Body of pancreas (tissue), 4 donors: Measurements from ENCODE around the gene PSMB7. TPM values are rescaled to one million over a fixed set of nuclear protein-coding genes. Genes with fewer than 3 reads are reported as not detected.

Source experiments
- ATAC-seq: fragments of 150-250 bp; one replicate; pipeline ENCODE4 v1.9.1; 2016
- DNase-seq, 4 donors: peaks; one replicate each; pipeline ENCODE4 v3.0.0-alpha.2; 2019
- H3K27ac ChIP-seq, 4 donors: fragments of 200-600 bp; sonication (generic); 1 replicate in 3 of 4; 2 replicates in 1 of 4; pipeline versions ENCODE4 v1.5.1 to v1.6.1; 2016 to 2019; ENCODE audit warnings: mild to moderate bottlenecking in 1 of 4, mixed read lengths in 1 of 4, moderate library complexity in 1 of 4
- H3K27me3 ChIP-seq, 2 donors: fragments of 200-600 bp; sonication (generic); one replicate each; pipeline ENCODE4 v1.6.0; 2016; ENCODE audit warnings: mild to moderate bottlenecking in 1 of 2
- H3K36me3 ChIP-seq, 2 donors: fragments of 200-600 bp; sonication (generic); replicated peaks in 1 of 2; 2 replicates each; pipeline ENCODE4 v1.5.1; 2016; ENCODE audit warnings: low read depth in 2 of 2; ENCODE audit not compliant: insufficient read depth in 1 of 2
- H3K4me1 ChIP-seq: fragments of 200-600 bp; sonication (generic); one replicate; pipeline ENCODE4 v1.6.0; 2016
- H3K4me3 ChIP-seq, 2 donors: fragments of 200-600 bp; sonication (generic); 1 replicate in 1 of 2; 2 replicates in 1 of 2; pipeline ENCODE4 v1.5.1; 2016 to 2019
- H3K9me3 ChIP-seq, 3 donors: fragments of 200-600 bp; sonication (generic); 1 replicate in 2 of 3; 2 replicates in 1 of 3; pipeline ENCODE4 v1.5.1; 2016
- POLR2A ChIP-seq, 3 donors: fragments of 450-650 bp; IDR thresholded peaks; one replicate each; pipeline ENCODE4 v1.6.1; 2016; ENCODE audit warnings: antibody characterized with exemption in 3 of 3, mild to moderate bottlenecking in 2 of 3
- WGBS, 2 donors: methylation state at CpG; one replicate each; pipeline ENCODE4 v1.1.5; 2017; 5-methylcytosine and 5-hydroxymethylcytosine counted together
- intact Hi-C: fragments of 100-400 bp; cut with DNase I; formaldehyde crosslinking; loops from one replicate; pipeline ENCODE4 v1.15.1; 2023
- total RNA-seq, 2 donors: library from RNA; depleted of rRNA; stranded (reverse); fragments of >200 nt; gene quantifications; one replicate each; pipeline ENCODE4 v1.1.0, GENCODE V29; 2016
- TF ChIP-seq, protein P1 (sequence below), 7 experiments: fragments of 450-650 bp in 4 of 7; fragments of 200-600 bp in 3 of 7; sonication (generic) in 3 of 7; IDR thresholded peaks; one replicate each; pipeline ENCODE4 v1.5.1; 2016 to 2019; ENCODE audit warnings: antibody characterized with exemption in 7 of 7

The PSMB7 gene
- total RNA-seq, 2 donors from 2014 or later: 31.6 to 93.9 TPM

DNA sequence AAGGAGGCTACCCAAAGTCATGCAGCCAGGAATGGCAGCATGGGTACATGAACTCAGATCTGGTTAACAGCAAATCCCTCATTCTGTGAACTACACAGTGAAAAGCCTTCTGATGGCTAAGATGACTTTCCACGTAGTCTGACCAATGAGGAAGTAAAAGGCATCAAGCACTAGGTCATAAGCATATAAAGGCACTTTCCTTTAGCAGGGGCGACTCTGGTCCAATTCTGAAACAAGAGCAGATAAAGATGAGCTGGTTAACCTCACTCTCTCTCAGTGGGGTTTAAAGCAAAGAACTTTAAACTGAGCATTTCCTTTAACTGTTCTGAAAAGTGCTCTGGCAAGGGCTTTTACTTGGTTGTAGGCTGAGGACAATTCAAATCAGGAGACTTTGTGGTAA is 21.1 kb downstream of the PSMB7 start:
- no peak overlapping the region for H3K27ac ChIP-seq
- ATAC-seq (no peak), DNase-seq (no peak)
- H3K27me3 ChIP-seq: no peaks in the 10 kb centered on the region
- TF ChIP-seq, protein P1, sequence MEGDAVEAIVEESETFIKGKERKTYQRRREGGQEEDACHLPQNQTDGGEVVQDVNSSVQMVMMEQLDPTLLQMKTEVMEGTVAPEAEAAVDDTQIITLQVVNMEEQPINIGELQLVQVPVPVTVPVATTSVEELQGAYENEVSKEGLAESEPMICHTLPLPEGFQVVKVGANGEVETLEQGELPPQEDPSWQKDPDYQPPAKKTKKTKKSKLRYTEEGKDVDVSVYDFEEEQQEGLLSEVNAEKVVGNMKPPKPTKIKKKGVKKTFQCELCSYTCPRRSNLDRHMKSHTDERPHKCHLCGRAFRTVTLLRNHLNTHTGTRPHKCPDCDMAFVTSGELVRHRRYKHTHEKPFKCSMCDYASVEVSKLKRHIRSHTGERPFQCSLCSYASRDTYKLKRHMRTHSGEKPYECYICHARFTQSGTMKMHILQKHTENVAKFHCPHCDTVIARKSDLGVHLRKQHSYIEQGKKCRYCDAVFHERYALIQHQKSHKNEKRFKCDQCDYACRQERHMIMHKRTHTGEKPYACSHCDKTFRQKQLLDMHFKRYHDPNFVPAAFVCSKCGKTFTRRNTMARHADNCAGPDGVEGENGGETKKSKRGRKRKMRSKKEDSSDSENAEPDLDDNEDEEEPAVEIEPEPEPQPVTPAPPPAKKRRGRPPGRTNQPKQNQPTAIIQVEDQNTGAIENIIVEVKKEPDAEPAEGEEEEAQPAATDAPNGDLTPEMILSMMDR (IDR thresholded peaks at IDR 0.05): no peak
- TF ChIP-seq POLR2A (IDR thresholded peaks at IDR 0.05): no peak
- H3K4me1 ChIP-seq: peaks cover 39% of the 10 kb centered on the region
- intact Hi-C loops: no loop called here
- 76 to 77% methylated on average over 2 of the region's 2 CpGs for WGBS, 2 donors
- H3K36me3 ChIP-seq: no peaks in the 10 kb centered on the region
- H3K4me3 ChIP-seq: no peak overlapping the region
- no peaks in the 10 kb centered on the region for H3K9me3 ChIP-seq

DNA sequence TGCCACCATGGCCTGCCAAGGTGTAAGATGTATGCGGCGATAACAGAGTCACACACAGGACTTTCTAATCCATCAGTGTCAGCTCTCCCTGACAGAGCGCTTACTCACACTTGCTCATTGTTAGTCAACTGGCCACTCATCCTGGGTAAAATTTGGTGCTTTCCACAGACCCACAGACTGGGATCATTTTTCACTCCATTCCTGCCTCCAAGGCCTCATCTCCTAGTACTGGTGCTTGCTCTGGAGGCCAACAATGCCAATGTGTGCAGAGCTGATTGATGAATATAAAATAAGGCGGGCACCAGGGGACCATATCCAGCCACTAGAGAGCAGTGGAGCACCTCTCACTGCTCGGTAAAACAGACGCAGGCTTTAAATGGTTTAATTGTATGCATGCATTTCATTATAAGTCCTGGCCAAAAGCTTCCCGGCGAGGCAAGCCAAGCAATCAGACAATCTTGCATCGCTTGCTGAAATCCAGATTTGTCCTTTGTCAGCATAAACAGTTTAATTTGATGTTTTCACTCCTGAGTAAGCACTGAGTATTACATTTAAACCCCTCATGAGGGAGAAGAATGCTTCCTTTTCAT is 22.3 kb downstream of the PSMB7 start:
- TF ChIP-seq, protein P1 (IDR thresholded peaks at IDR 0.05): peak in 4 of 7 experiments; percentile 25 to 47 (median 41)
- TF ChIP-seq POLR2A (IDR thresholded peaks at IDR 0.05): no peak
- no peaks in the 10 kb centered on the region for H3K27me3 ChIP-seq
- H3K27ac ChIP-seq: peak overlapping the region in 2 of 4 donors; percentile 11 to 42
- intact Hi-C loops: no loop called here
- H3K9me3 ChIP-seq: no peaks in the 10 kb centered on the region
- H3K4me1 ChIP-seq: peaks cover 46% of the 10 kb centered on the region
- H3K36me3 ChIP-seq: no peaks in the 10 kb centered on the region
- WGBS, 2 donors: 51 to 59% methylated on average over 9 of the region's 9 CpGs
- ATAC-seq (peak; percentile 73), DNase-seq (peak in 2 of 4 donors; percentile 27 to 33)
- no peak overlapping the region for H3K4me3 ChIP-seq

DNA sequence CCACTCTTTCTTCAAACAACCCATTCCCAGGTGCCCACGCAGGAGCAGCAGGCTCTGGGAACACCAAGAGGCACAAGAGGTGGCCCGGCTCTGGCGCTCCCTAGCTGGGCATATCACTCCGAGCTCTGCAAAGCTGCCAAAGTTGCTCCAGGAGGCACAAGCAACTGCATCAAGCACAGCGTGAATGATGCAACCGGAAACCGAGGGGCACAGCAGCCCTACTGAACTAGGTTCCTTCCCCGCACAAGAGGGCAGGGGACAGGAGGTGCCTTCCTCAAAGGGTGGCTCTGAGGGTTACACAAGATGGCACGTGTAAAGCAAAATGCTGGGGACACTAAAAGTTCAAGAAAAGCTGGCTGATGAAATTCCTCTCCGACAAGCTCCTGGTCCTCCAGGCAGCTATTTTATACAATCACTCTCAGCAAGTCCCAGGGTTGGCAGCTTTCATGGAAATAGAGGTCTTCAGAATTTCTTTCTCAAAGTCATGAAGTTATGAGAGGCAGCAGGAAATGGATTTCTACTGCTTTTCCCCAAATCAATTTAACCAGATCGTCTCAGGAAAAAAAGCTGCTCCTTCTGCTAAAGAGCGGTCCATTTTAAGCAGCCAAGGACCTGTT is 22.9 kb downstream of the PSMB7 start:
- no peaks in the 10 kb centered on the region for H3K9me3 ChIP-seq
- no peaks in the 10 kb centered on the region for H3K27me3 ChIP-seq
- peaks cover 50% of the 10 kb centered on the region for H3K4me1 ChIP-seq
- H3K27ac ChIP-seq: peak overlapping the region in 2 of 4 donors; percentile 11 to 42
- no peak overlapping the region for H3K4me3 ChIP-seq
- ATAC-seq: no peak
- no peaks in the 10 kb centered on the region for H3K36me3 ChIP-seq
- TF ChIP-seq, protein P1 (IDR thresholded peaks at IDR 0.05): no peak
- intact Hi-C loops: no loop called here
- WGBS, 2 donors: 67 to 87% methylated on average over 9 to 12 of the region's 12 CpGs
- peak in 1 of 4 donors; percentile 46 for DNase-seq

DNA sequence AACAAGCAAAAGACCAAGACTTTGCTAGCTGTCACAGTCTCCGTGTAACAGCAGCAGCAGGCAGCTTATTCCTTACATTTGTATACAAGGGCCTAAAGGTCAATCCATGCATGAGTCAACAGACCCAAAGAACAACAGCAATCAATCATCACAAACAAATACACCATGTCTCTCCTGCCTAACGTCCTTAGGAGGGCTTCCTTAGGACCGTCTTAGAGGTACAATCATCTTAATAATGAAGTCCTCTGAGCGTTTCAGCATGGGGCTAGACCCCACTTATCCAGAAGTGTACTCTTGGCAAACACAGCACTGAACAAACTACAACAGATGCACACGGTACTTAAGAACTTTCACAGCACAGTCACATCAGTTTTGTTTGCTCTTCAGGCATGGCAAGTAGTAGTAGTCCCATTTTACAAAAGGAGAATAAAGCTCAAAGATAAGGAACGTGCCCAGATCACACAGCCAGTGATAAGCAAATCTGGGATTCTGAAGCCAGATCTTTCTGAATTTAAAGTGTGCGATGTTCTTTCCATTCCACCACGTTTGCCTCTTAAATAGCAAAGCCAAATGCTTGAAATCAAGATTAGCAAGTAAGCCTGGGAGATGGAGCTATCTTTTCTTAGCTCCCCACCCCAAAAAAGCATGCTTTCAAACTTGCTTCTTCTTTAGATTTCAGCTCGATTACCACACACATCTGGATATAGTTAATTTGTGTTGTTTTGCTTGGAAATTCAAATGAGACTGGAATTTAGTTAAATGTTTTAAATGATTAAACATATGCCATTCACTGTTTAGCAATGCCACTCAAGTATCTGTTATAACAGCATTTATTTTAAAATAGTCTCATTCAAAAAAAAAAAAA is 24.2 kb downstream of the PSMB7 start:
- Histone ChIP-seq H3K36me3 (no peaks in the 10 kb centered on the region), H3K9me3 (no peaks in the 10 kb centered on the region), H3K27me3 (no peaks in the 10 kb centered on the region), H3K27ac (no peak overlapping the region), H3K4me3 (no peak overlapping the region), H3K4me1 (peaks cover 63% of the 10 kb centered on the region)
- WGBS, 2 donors: 16 to 27% methylated on average over 9 of the region's 9 CpGs
- no peak for ATAC-seq
- intact Hi-C loops: no loop called here
- no peak for DNase-seq
- no peak for TF ChIP-seq POLR2A (IDR thresholded peaks at IDR 0.05)
- TF ChIP-seq, protein P1 (IDR thresholded peaks at IDR 0.05): no peak
